Lung (tissue), 12 donors: Measurements from ENCODE around the gene PCDHGC3. TPM values are rescaled to one million over a fixed set of nuclear protein-coding genes. Genes with fewer than 3 reads are reported as not detected.

Experiments used
- ATAC-seq: fragments of 200-7000 bp; cut with Tn5 transposase; one replicate; pipeline ENCODE4 v1.9.1; 2020; ENCODE audit warnings: moderate number of reproducible peaks; ENCODE audit not compliant: insufficient read depth, low FRiP score
- DNase-seq, 3 donors: peaks; one replicate each; pipeline ENCODE4 v3.0.0-alpha.2; 2013 to 2017
- H3K27ac ChIP-seq, 2 donors: one replicate each; pipeline ENCODE4 v1.5.1; 2013; ENCODE audit warnings: mild to moderate bottlenecking in 2 of 2, moderate library complexity in 2 of 2, control low read depth in 1 of 2, inconsistent platforms in 1 of 2, low read depth in 1 of 2, low read length in 1 of 2
- H3K27me3 ChIP-seq, 3 donors: one replicate each; pipeline ENCODE4 v1.5.1; 2013; ENCODE audit warnings: low read length in 2 of 3; ENCODE audit not compliant: control insufficient read depth in 3 of 3, insufficient read depth in 3 of 3
- H3K36me3 ChIP-seq, 4 donors: one replicate each; pipeline ENCODE4 v1.5.1; 2013; ENCODE audit warnings: low read length in 4 of 4, mild to moderate bottlenecking in 1 of 4, moderate library complexity in 1 of 4; ENCODE audit not compliant: control insufficient read depth in 4 of 4, insufficient read depth in 4 of 4
- H3K4me1 ChIP-seq, 5 donors: one replicate each; pipeline ENCODE4 v1.5.1; 2013; ENCODE audit warnings: low read length in 5 of 5, mild to moderate bottlenecking in 2 of 5, moderate library complexity in 1 of 5; ENCODE audit not compliant: control insufficient read depth in 5 of 5, insufficient read depth in 5 of 5
- H3K4me3 ChIP-seq: one replicate; pipeline ENCODE4 v1.5.1; 2013; ENCODE audit warnings: mild to moderate bottlenecking, control low read depth, moderate library complexity
- H3K9ac ChIP-seq, 2 donors: one replicate each; pipeline ENCODE4 v1.5.1; 2013; ENCODE audit warnings: low read length in 2 of 2, control low read depth in 1 of 2; ENCODE audit not compliant: insufficient read depth in 1 of 2
- H3K9me3 ChIP-seq, 4 donors: one replicate each; pipeline ENCODE4 v1.5.1; 2013; ENCODE audit warnings: low read length in 3 of 4, mild to moderate bottlenecking in 1 of 4, moderate library complexity in 1 of 4; ENCODE audit not compliant: control insufficient read depth in 4 of 4, insufficient read depth in 3 of 4
- WGBS, 2 donors: extraction: QIAGEN DNeasy Blood & Tissue Kit; methylation state at CpG; one replicate each; pipeline ENCODE4 v1.1.7; 2013; 5-methylcytosine and 5-hydroxymethylcytosine counted together
- polyA plus RNA-seq, 2 donors: library from polyadenylated mRNA; stranded (reverse); fragments of 200-250 nt; gene quantifications; one replicate each; pipeline ENCODE4 v1.2.1, GENCODE V29; 2013
- total RNA-seq, 2 donors: library from RNA; depleted of rRNA in 1 of 2; stranded (reverse); fragments of >200 nt in 1 of 2; gene quantifications; one replicate each; pipeline ENCODE4 v1.2.1, GENCODE V29; 2014 to 2021
- TF ChIP-seq, protein P1 (sequence below): IDR thresholded peaks from 2 replicates; pipeline ENCODE4 v1.5.1; 2012; ENCODE audit warnings: mild to moderate bottlenecking; ENCODE audit errors: control extremely low read depth, extremely low read depth
- donor health status: control.
- donor health status: control.
- donor health status: Bipolar disorder and iron deficiency.
- donor health status: healthy.
- donor health status: DM: yes; HTN: yes; CAD: no.

PCDHGC3 gene
- total and polyA plus RNA-seq, 4 donors = 44.8 to 116 (median 68.7) TPM

GRCh38 chr5:141515141-141515540 lies 39.4 kb downstream of the PCDHGC3 start:
- H3K4me3 ChIP-seq = no peak overlapping the region
- peak overlapping the region in 1 of 2 donors; percentile 21 for H3K27ac ChIP-seq
- peaks cover 6 to 39% (median 25%) of the 10 kb centered on the region in 4 donors for H3K36me3 ChIP-seq
- no peaks in the 10 kb centered on the region for H3K9me3 ChIP-seq
- DNase-seq = no peak
- whole genome bisulfite sequencing, 2 donors = 77% methylated on average over 3 of the region's 3 CpGs
- no peak for ATAC-seq
- H3K4me1 ChIP-seq = peaks cover 11 to 63% (median 20%) of the 10 kb centered on the region in 5 donors
- H3K9ac ChIP-seq = no peak overlapping the region
- H3K27me3 ChIP-seq = no peaks in the 10 kb centered on the region
- TF ChIP-seq, protein P1, sequence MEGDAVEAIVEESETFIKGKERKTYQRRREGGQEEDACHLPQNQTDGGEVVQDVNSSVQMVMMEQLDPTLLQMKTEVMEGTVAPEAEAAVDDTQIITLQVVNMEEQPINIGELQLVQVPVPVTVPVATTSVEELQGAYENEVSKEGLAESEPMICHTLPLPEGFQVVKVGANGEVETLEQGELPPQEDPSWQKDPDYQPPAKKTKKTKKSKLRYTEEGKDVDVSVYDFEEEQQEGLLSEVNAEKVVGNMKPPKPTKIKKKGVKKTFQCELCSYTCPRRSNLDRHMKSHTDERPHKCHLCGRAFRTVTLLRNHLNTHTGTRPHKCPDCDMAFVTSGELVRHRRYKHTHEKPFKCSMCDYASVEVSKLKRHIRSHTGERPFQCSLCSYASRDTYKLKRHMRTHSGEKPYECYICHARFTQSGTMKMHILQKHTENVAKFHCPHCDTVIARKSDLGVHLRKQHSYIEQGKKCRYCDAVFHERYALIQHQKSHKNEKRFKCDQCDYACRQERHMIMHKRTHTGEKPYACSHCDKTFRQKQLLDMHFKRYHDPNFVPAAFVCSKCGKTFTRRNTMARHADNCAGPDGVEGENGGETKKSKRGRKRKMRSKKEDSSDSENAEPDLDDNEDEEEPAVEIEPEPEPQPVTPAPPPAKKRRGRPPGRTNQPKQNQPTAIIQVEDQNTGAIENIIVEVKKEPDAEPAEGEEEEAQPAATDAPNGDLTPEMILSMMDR = no peak

DNA sequence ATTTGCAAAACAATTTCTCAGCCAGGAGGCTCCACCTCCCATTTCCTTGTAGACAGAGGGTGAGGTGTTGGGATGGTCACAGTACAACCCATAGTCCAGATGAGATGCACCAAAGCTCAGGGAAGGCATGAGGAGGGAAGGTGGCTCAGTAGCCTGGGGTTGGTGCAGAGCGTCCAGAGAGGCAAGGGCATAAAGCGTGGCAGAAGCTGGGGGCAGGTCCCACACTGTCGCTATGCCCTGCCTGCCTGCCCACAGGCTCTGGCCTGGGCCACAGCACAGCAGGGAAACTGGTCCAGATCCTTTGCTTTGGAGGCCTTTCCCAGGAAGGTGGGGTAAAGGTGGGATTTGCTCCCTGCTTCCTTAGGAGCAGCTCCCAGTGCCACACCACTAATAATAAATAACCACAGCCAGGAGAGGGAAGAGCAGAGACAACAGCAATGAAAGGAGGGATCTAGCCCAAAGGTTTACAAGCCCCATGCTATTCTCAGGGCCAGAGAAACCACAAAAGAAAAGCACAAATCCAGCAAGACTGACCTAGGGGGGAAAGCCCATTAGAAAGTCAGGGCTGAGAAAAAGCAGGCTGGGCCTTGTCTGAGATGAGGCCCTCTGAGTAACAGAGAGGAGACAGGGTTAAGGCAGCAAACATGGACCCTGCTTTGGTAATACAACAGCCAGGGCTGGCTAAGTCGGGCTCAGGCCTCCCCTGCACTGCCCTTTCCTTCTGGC lies 40.3 kb downstream of the PCDHGC3 start:
- no peak for ATAC-seq
- 74 to 89% methylated on average over 4 of the region's 4 CpGs for WGBS, 2 donors
- Histone ChIP-seq H3K27me3 (no peaks in the 10 kb centered on the region), H3K9me3 (no peaks in the 10 kb centered on the region), H3K9ac (no peak overlapping the region), H3K36me3 (peaks cover 6 to 37% (median 16%) of the 10 kb centered on the region in 4 donors), H3K4me1 (peaks cover 11 to 73% (median 23%) of the 10 kb centered on the region in 5 donors), H3K4me3 (no peak overlapping the region), H3K27ac (peak overlapping the region in 1 of 2 donors; percentile 59)
- DNase-seq = no peak
- TF ChIP-seq, protein P1 = no peak

- peak overlapping the region in 1 of 2 donors; percentile 59 for H3K27ac ChIP-seq
- 70 to 86% methylated on average over 8 of the region's 8 CpGs for WGBS, 2 donors
- peaks cover 12 to 78% (median 24%) of the 10 kb centered on the region in 5 donors for H3K4me1 ChIP-seq
Observed at GRCh38 chr5:141516672-141517025, 40.9 kb downstream of the PCDHGC3 start.

More at GRCh38 chr5:141516672-141517025, 40.9 kb downstream of the PCDHGC3 start:
- Histone ChIP-seq H3K27me3 (no peaks in the 10 kb centered on the region), H3K9ac (no peak overlapping the region), H3K9me3 (no peaks in the 10 kb centered on the region), H3K36me3 (peaks cover 6 to 32% (median 11%) of the 10 kb centered on the region in 4 donors), H3K4me3 (no peak overlapping the region)
- DNase-seq = no peak
- no peak for ATAC-seq
- TF ChIP-seq, protein P1 = no peak
